ENCODE results near the gene KRTAP6-2. TPM values are rescaled to one million over a fixed set of nuclear protein-coding genes. Genes with fewer than 3 reads are reported as not detected.

Gene KRTAP6-2
- total and polyA plus RNA-seq, 4 donors: not detected

DNA sequence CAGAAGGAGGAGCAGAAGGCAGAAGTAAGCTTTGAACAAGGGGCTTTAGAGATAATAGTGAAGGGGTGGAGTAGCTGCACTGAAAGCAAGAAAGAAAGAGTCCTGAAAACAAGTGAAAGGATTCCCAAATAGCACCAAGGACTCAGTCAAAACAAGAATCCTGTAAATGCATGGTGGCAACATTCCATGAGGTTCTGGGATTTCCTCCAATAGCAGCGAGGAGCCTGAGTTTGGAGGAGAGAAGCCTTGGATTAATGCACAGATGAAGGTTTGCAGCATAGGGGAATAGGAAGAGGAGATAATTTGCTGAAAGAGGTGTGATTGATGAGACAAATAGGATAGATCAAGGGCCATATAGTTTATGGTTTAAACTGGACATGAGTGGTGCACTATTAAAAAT lies 19.4 kb downstream of the KRTAP6-2 start:
- WGBS, 2 donors: 60 to 77% methylated on average over 1 of the region's 1 CpG
- no peaks in the 10 kb centered on the region for H3K27me3 ChIP-seq (ENCODE audit: control insufficient read depth in 3 of 3, insufficient read depth in 3 of 3, low read length in 2 of 3)
- H3K36me3 ChIP-seq (ENCODE audit: control insufficient read depth in 4 of 4, insufficient read depth in 4 of 4, low read length in 4 of 4): no peaks in the 10 kb centered on the region
- H3K9me3 ChIP-seq (ENCODE audit: control insufficient read depth in 4 of 4, insufficient read depth in 3 of 4, low read length in 3 of 4): no peaks in the 10 kb centered on the region
- H3K9ac ChIP-seq (ENCODE audit: insufficient read depth in 1 of 2, low read length in 2 of 2): no peak overlapping the region
- H3K4me3 ChIP-seq: no peak overlapping the region
- TF ChIP-seq, protein P1, sequence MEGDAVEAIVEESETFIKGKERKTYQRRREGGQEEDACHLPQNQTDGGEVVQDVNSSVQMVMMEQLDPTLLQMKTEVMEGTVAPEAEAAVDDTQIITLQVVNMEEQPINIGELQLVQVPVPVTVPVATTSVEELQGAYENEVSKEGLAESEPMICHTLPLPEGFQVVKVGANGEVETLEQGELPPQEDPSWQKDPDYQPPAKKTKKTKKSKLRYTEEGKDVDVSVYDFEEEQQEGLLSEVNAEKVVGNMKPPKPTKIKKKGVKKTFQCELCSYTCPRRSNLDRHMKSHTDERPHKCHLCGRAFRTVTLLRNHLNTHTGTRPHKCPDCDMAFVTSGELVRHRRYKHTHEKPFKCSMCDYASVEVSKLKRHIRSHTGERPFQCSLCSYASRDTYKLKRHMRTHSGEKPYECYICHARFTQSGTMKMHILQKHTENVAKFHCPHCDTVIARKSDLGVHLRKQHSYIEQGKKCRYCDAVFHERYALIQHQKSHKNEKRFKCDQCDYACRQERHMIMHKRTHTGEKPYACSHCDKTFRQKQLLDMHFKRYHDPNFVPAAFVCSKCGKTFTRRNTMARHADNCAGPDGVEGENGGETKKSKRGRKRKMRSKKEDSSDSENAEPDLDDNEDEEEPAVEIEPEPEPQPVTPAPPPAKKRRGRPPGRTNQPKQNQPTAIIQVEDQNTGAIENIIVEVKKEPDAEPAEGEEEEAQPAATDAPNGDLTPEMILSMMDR (IDR thresholded peaks at IDR 0.05; ENCODE audit: control extremely low read depth, extremely low read depth): no peak
- DNase-seq (no peak), ATAC-seq (ENCODE audit: insufficient read depth, low FRiP score) (no peak)
- H3K4me1 ChIP-seq (ENCODE audit: control insufficient read depth in 5 of 5, insufficient read depth in 5 of 5, low read length in 5 of 5): no peaks in the 10 kb centered on the region
- no peak overlapping the region for H3K27ac ChIP-seq (ENCODE audit: low read depth in 1 of 2, low read length in 1 of 2)

DNA sequence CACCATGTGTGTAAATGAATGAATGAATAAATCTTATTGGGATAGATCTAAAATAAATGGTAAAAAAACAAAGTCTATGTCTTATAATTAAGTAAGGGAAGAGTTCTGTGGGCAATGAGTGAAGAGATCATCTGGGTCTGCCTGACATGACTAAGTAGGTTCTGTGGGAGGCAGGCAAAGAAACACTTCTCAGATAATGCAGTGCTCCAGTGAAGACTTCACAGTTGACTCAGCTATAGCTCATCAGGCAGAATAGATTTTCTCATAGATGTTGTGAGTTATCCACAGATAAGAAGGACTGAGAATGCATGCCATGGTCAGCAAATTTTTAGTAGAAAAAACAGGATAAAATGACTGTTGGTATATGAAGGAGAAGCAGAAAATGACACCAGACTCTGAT lies 20.9 kb downstream of the KRTAP6-2 start:
- ATAC-seq (ENCODE audit: insufficient read depth, low FRiP score) (no peak), DNase-seq (no peak)
- Histone ChIP-seq H3K9me3 (ENCODE audit: control insufficient read depth in 4 of 4, insufficient read depth in 3 of 4, low read length in 3 of 4) (no peaks in the 10 kb centered on the region), H3K27me3 (ENCODE audit: control insufficient read depth in 3 of 3, insufficient read depth in 3 of 3, low read length in 2 of 3) (no peaks in the 10 kb centered on the region), H3K9ac (ENCODE audit: insufficient read depth in 1 of 2, low read length in 2 of 2) (no peak overlapping the region), H3K27ac (ENCODE audit: low read depth in 1 of 2, low read length in 1 of 2) (no peak overlapping the region), H3K4me1 (ENCODE audit: control insufficient read depth in 5 of 5, insufficient read depth in 5 of 5, low read length in 5 of 5) (no peaks in the 10 kb centered on the region), H3K4me3 (no peak overlapping the region), H3K36me3 (ENCODE audit: control insufficient read depth in 4 of 4, insufficient read depth in 4 of 4, low read length in 4 of 4) (no peaks in the 10 kb centered on the region)
- TF ChIP-seq, protein P1 (IDR thresholded peaks at IDR 0.05; ENCODE audit: control extremely low read depth, extremely low read depth): no peak

DNA sequence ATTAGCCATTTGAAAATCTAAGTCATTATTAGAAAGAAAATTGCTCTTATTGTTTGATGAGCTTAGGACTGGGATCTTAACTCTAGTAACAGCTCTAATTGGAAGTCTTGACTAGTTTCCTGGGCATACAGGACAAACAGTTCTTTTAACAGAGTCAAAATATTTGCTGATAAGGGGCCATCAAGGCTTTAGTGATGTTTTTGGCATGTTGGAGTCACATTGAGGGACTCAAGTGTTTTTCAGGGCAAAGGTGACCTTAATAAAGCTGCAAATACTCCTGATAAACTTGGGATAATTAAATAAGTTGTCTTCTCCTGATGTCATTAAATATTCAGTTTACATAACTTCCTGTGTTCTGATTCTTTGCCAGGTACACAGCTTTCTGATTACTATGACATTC lies 31.1 kb downstream of the KRTAP6-2 start:
- Histone ChIP-seq H3K9me3 (ENCODE audit: control insufficient read depth in 4 of 4, insufficient read depth in 3 of 4, low read length in 3 of 4) (no peaks in the 10 kb centered on the region), H3K4me1 (ENCODE audit: control insufficient read depth in 5 of 5, insufficient read depth in 5 of 5, low read length in 5 of 5) (peaks cover 0 to 2% (median 0%) of the 10 kb centered on the region in 5 donors), H3K27me3 (ENCODE audit: control insufficient read depth in 3 of 3, insufficient read depth in 3 of 3, low read length in 2 of 3) (no peaks in the 10 kb centered on the region), H3K36me3 (ENCODE audit: control insufficient read depth in 4 of 4, insufficient read depth in 4 of 4, low read length in 4 of 4) (no peaks in the 10 kb centered on the region), H3K27ac (ENCODE audit: low read depth in 1 of 2, low read length in 1 of 2) (peak overlapping the region in 1 of 2 donors; percentile 21), H3K9ac (ENCODE audit: insufficient read depth in 1 of 2, low read length in 2 of 2) (no peak overlapping the region), H3K4me3 (no peak overlapping the region)
- TF ChIP-seq, protein P1 (IDR thresholded peaks at IDR 0.05; ENCODE audit: control extremely low read depth, extremely low read depth): no peak
- DNase-seq (no peak), ATAC-seq (ENCODE audit: insufficient read depth, low FRiP score) (no peak)

DNA sequence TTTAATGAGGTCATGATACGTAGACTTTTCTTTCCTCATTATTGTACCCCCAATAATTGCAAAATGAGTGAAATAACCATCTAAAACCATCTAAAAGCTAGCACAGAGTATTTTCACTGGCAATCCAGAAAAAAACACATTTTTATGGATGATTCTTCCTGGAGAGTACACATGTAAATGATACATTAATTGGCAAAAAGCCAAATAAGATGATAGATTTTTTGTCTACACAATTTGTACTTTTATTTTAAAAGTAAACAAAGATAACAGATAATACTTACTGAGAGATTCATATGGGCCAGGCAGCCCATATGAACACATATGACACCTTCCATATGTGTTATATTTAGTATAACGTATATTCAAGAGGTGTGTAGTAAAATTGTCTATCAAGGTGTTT lies 35.1 kb downstream of the KRTAP6-2 start:
- Histone ChIP-seq H3K9me3 (ENCODE audit: control insufficient read depth in 4 of 4, insufficient read depth in 3 of 4, low read length in 3 of 4) (no peaks in the 10 kb centered on the region), H3K4me1 (ENCODE audit: control insufficient read depth in 5 of 5, insufficient read depth in 5 of 5, low read length in 5 of 5) (peaks cover 0 to 2% (median 0%) of the 10 kb centered on the region in 5 donors), H3K36me3 (ENCODE audit: control insufficient read depth in 4 of 4, insufficient read depth in 4 of 4, low read length in 4 of 4) (no peaks in the 10 kb centered on the region), H3K9ac (ENCODE audit: insufficient read depth in 1 of 2, low read length in 2 of 2) (no peak overlapping the region), H3K27me3 (ENCODE audit: control insufficient read depth in 3 of 3, insufficient read depth in 3 of 3, low read length in 2 of 3) (no peaks in the 10 kb centered on the region), H3K4me3 (no peak overlapping the region), H3K27ac (ENCODE audit: low read depth in 1 of 2, low read length in 1 of 2) (no peak overlapping the region)
- DNase-seq (no peak), ATAC-seq (ENCODE audit: insufficient read depth, low FRiP score) (no peak)
- WGBS, 2 donors: 80 to 89% methylated on average over 2 of the region's 2 CpGs
- TF ChIP-seq, protein P1 (IDR thresholded peaks at IDR 0.05; ENCODE audit: control extremely low read depth, extremely low read depth): no peak

Measured in lung (tissue), 12 donors.